Breast epithelium (tissue), 3 donors: ENCODE data around the gene AK1.

Experiments used
- CTCF ChIP-seq, 3 donors: fragments of 450-650 bp; IDR thresholded peaks; one replicate each; pipeline ENCODE4 v1.5.1; 2016 to 2017; ENCODE audit warnings: antibody characterized with exemption in 3 of 3, mild to moderate bottlenecking in 3 of 3, moderate library complexity in 3 of 3
- POLR2A ChIP-seq: fragments of 450-650 bp; IDR thresholded peaks from one replicate; pipeline ENCODE4 v1.6.1; 2016; ENCODE audit warnings: antibody characterized with exemption, mild to moderate bottlenecking, moderate library complexity

GRCh38 chr9:127850286-127850830 is 27.1 kb downstream of the AK1 start:
- TF ChIP-seq POLR2A = no peak
- TF ChIP-seq CTCF (IDR thresholded peaks at IDR 0.05) = no peak
